Measurements from ENCODE around the gene NEK7.

NEK7 gene

GRCh38 chr1:198269646-198269940 is 112.8 kb downstream of the NEK7 start:
- Mint-ChIP-seq H3K4me3 (no peak overlapping the region), H3K9me3 (no peaks in the 10 kb centered on the region), H3K27ac (no peak overlapping the region), H3K27me3 (no peaks in the 10 kb centered on the region), H3K36me3 (peaks cover 11 to 16% of the 10 kb centered on the region in 2 donors), H3K4me1 (peaks cover 3 to 11% of the 10 kb centered on the region in 2 donors)
- no peak for ATAC-seq (replicated peaks)
- DNase-seq, result no peak

- Mint-ChIP-seq H3K4me3 (no peak overlapping the region), H3K9me3 (no peaks in the 10 kb centered on the region), H3K27me3 (no peaks in the 10 kb centered on the region), H3K4me1 (peaks cover 0 to 6% of the 10 kb centered on the region in 2 donors), H3K36me3 (peaks cover 6 to 12% of the 10 kb centered on the region in 2 donors), H3K27ac (no peak overlapping the region)
- DNase-seq (no peak), ATAC-seq (replicated peaks) (no peak)
These were observed 113.6 kb downstream of the NEK7 start for GRCh38 chr1:198270273-198270828.

- no peaks in the 10 kb centered on the region for H3K27me3 Mint-ChIP-seq
- no peak overlapping the region for H3K4me3 Mint-ChIP-seq
- H3K9me3 Mint-ChIP-seq, result no peaks in the 10 kb centered on the region
- no peak overlapping the region for H3K27ac Mint-ChIP-seq
- DNase-seq (no peak), ATAC-seq (replicated peaks) (no peak)
- H3K36me3 Mint-ChIP-seq, result peaks cover 4 to 9% of the 10 kb centered on the region in 2 donors
- peaks cover 0 to 5% of the 10 kb centered on the region in 2 donors for H3K4me1 Mint-ChIP-seq
These were observed 114.7 kb downstream of the NEK7 start for GRCh38 chr1:198271467-198271866.

- DNase-seq, result no peak
- no peak for ATAC-seq (replicated peaks)
- H3K4me1 Mint-ChIP-seq, result peaks cover 0 to 5% of the 10 kb centered on the region in 2 donors
- H3K27ac Mint-ChIP-seq, result no peak overlapping the region
- H3K36me3 Mint-ChIP-seq, result peaks cover 4 to 9% of the 10 kb centered on the region in 2 donors
- H3K4me3 Mint-ChIP-seq, result no peak overlapping the region
- no peaks in the 10 kb centered on the region for H3K27me3 Mint-ChIP-seq
- no peaks in the 10 kb centered on the region for H3K9me3 Mint-ChIP-seq
These were observed 115.7 kb downstream of the NEK7 start for GRCh38 chr1:198272492-198272891.

GRCh38 chr1:198273748-198274295 is 117.0 kb downstream of the NEK7 start:
- Mint-ChIP-seq H3K27me3 (no peaks in the 10 kb centered on the region), H3K9me3 (no peaks in the 10 kb centered on the region), H3K4me3 (no peak overlapping the region), H3K27ac (no peak overlapping the region), H3K4me1 (peaks cover 0 to 5% of the 10 kb centered on the region in 2 donors), H3K36me3 (peaks cover 4 to 9% of the 10 kb centered on the region in 2 donors)
- DNase-seq, result no peak
- ATAC-seq (replicated peaks), result no peak

GRCh38 chr1:198275597-198275996 is 118.8 kb downstream of the NEK7 start:
- DNase-seq (no peak), ATAC-seq (replicated peaks) (no peak)
- H3K27ac Mint-ChIP-seq, result no peak overlapping the region
- H3K9me3 Mint-ChIP-seq, result no peaks in the 10 kb centered on the region
- no peak overlapping the region for H3K4me3 Mint-ChIP-seq
- peaks cover 0 to 5% of the 10 kb centered on the region in 2 donors for H3K4me1 Mint-ChIP-seq
- H3K36me3 Mint-ChIP-seq, result peaks cover 4 to 9% of the 10 kb centered on the region in 2 donors
- no peaks in the 10 kb centered on the region for H3K27me3 Mint-ChIP-seq

- Mint-ChIP-seq H3K27me3 (no peaks in the 10 kb centered on the region), H3K27ac (no peak overlapping the region), H3K9me3 (no peaks in the 10 kb centered on the region), H3K4me3 (no peak overlapping the region), H3K36me3 (peaks cover 0 to 3% of the 10 kb centered on the region in 2 donors), H3K4me1 (peaks cover 0 to 5% of the 10 kb centered on the region in 2 donors)
- no peak for ATAC-seq (replicated peaks)
- no peak for DNase-seq
These were observed 119.4 kb downstream of the NEK7 start for GRCh38 chr1:198276241-198276640.

- Mint-ChIP-seq H3K36me3 (peaks cover 14 to 22% of the 10 kb centered on the region in 2 donors), H3K4me1 (peaks cover 10 to 18% of the 10 kb centered on the region in 2 donors), H3K4me3 (no peak overlapping the region), H3K9me3 (no peaks in the 10 kb centered on the region), H3K27ac (no peak overlapping the region), H3K27me3 (no peaks in the 10 kb centered on the region)
- no peak for ATAC-seq (replicated peaks)
- DNase-seq, result no peak
These were observed 122.1 kb downstream of the NEK7 start for GRCh38 chr1:198278943-198279342.

- H3K9me3 Mint-ChIP-seq, result no peaks in the 10 kb centered on the region
- H3K27me3 Mint-ChIP-seq, result no peaks in the 10 kb centered on the region
- no peak for DNase-seq
- peaks cover 10 to 18% of the 10 kb centered on the region in 2 donors for H3K4me1 Mint-ChIP-seq
- H3K4me3 Mint-ChIP-seq, result no peak overlapping the region
- H3K27ac Mint-ChIP-seq, result no peak overlapping the region
- H3K36me3 Mint-ChIP-seq, result peaks cover 19 to 24% of the 10 kb centered on the region in 2 donors
- no peak for ATAC-seq (replicated peaks)
These were observed 123.3 kb downstream of the NEK7 start for GRCh38 chr1:198280080-198280479.

GRCh38 chr1:198281911-198282310 is 125.1 kb downstream of the NEK7 start:
- ATAC-seq (replicated peaks), result no peak
- Mint-ChIP-seq H3K27ac (no peak overlapping the region), H3K4me3 (no peak overlapping the region), H3K4me1 (peaks cover 10 to 22% of the 10 kb centered on the region in 2 donors), H3K27me3 (no peaks in the 10 kb centered on the region), H3K9me3 (no peaks in the 10 kb centered on the region), H3K36me3 (peaks cover 19 to 33% of the 10 kb centered on the region in 2 donors)
- no peak for DNase-seq

GRCh38 chr1:198283222-198283621 is 126.4 kb downstream of the NEK7 start:
- ATAC-seq (replicated peaks), result no peak
- Mint-ChIP-seq H3K4me3 (no peak overlapping the region), H3K36me3 (peaks cover 19 to 36% of the 10 kb centered on the region in 2 donors), H3K27ac (no peak overlapping the region), H3K27me3 (no peaks in the 10 kb centered on the region), H3K4me1 (peaks cover 10 to 23% of the 10 kb centered on the region in 2 donors), H3K9me3 (no peaks in the 10 kb centered on the region)
- no peak for DNase-seq

- Mint-ChIP-seq H3K27me3 (no peaks in the 10 kb centered on the region), H3K9me3 (no peaks in the 10 kb centered on the region), H3K4me3 (no peak overlapping the region), H3K4me1 (peaks cover 3 to 11% of the 10 kb centered on the region in 2 donors), H3K36me3 (peaks cover 15 to 27% of the 10 kb centered on the region in 2 donors), H3K27ac (no peak overlapping the region)
- ATAC-seq (replicated peaks) (no peak), DNase-seq (no peak)
These were observed 131.1 kb downstream of the NEK7 start for GRCh38 chr1:198287916-198288315.

- DNase-seq, result no peak
- Mint-ChIP-seq H3K9me3 (no peaks in the 10 kb centered on the region), H3K4me3 (no peak overlapping the region), H3K36me3 (peaks cover 10 to 19% of the 10 kb centered on the region in 2 donors), H3K27ac (no peak overlapping the region), H3K27me3 (no peaks in the 10 kb centered on the region), H3K4me1 (peaks cover 0 to 5% of the 10 kb centered on the region in 2 donors)
- no peak for ATAC-seq (replicated peaks)
These were observed 133.4 kb downstream of the NEK7 start for GRCh38 chr1:198290089-198290683.

- ATAC-seq (replicated peaks) (no peak), DNase-seq (no peak)
- no peak overlapping the region for H3K27ac Mint-ChIP-seq
- no peaks in the 10 kb centered on the region for H3K27me3 Mint-ChIP-seq
- peaks cover 16 to 24% of the 10 kb centered on the region in 2 donors for H3K36me3 Mint-ChIP-seq
- H3K9me3 Mint-ChIP-seq, result no peaks in the 10 kb centered on the region
- no peak overlapping the region for H3K4me3 Mint-ChIP-seq
- H3K4me1 Mint-ChIP-seq, result peaks cover 0 to 5% of the 10 kb centered on the region in 2 donors
These were observed 134.2 kb downstream of the NEK7 start for GRCh38 chr1:198291036-198291435.

- Mint-ChIP-seq H3K4me3 (no peak overlapping the region), H3K36me3 (peaks cover 16% of the 10 kb centered on the region in 2 donors), H3K9me3 (no peaks in the 10 kb centered on the region), H3K27ac (no peak overlapping the region), H3K4me1 (peaks cover 0 to 1% of the 10 kb centered on the region in 2 donors), H3K27me3 (no peaks in the 10 kb centered on the region)
- DNase-seq (no peak), ATAC-seq (replicated peaks) (no peak)
These were observed 135.1 kb downstream of the NEK7 start for GRCh38 chr1:198291924-198292323.
